ENCODE results near the gene NPM1.

Gene NPM1

DNA sequence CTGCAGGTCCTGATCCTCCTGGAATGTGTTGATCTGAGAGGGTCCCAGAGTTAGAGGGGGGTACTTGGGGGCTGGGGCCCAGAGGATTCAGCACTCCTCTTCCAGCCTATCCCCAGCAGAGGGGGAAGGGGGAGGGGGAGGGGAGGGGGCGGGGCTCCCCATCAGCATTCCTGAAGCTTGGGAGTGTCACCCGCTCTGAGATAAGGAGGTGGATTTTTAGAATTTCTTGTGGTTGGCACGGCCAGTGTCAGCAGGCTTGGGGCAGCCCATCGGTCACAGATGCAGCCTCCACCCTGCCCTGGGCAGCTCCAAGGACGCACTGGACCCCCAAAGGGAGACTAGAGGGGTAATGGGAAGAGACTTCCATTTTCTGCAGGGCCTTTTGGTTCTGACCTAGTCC is 37.1 kb downstream of the NPM1 start:
- no peak overlapping the region for H3K4me3 ChIP-seq (ENCODE audit: low read length)
- no peaks in the 10 kb centered on the region for H3K9me2 ChIP-seq (replicated peaks; ENCODE audit: insufficient read depth, low read length)
- H3K4me2 ChIP-seq (ENCODE audit: low read depth, low read length), result no peak overlapping the region
- no peaks in the 10 kb centered on the region for H3F3A ChIP-seq (ENCODE audit: insufficient read depth, low read length)
- H3K79me2 ChIP-seq (ENCODE audit: low read length), result no peaks in the 10 kb centered on the region
- no peak overlapping the region for H2AFZ ChIP-seq (ENCODE audit: low read length)
- no peak for DNase-seq
- H3K9me3 ChIP-seq (replicated peaks; ENCODE audit: insufficient read depth, low read length), result no peaks in the 10 kb centered on the region
- H4K20me1 ChIP-seq (ENCODE audit: insufficient read depth, low read length), result no peaks in the 10 kb centered on the region
- H3K27ac ChIP-seq (ENCODE audit: low read length), result no peak overlapping the region
- H3K36me3 ChIP-seq (replicated peaks; ENCODE audit: insufficient read depth, low read length), result no peaks in the 10 kb centered on the region
- H3K27me3 ChIP-seq (replicated peaks; ENCODE audit: insufficient read depth, low read length), result 0 out of 2 replicates have a peak, but pooled peaks cover 7% of the 10 kb centered on the region
- H3K4me1 ChIP-seq (ENCODE audit: low read length), result no peaks in the 10 kb centered on the region
- no peak overlapping the region for H3K9ac ChIP-seq (ENCODE audit: low read length)
- TF ChIP-seq EZH2phosphoT487 (IDR thresholded peaks at IDR 0.05; ENCODE audit: low read length) (no peak), EZH2 (optimal IDR thresholded peaks at IDR 0.05; ENCODE audit: low read depth, low read length) (no peak)
- TF ChIP-seq, protein P1, sequence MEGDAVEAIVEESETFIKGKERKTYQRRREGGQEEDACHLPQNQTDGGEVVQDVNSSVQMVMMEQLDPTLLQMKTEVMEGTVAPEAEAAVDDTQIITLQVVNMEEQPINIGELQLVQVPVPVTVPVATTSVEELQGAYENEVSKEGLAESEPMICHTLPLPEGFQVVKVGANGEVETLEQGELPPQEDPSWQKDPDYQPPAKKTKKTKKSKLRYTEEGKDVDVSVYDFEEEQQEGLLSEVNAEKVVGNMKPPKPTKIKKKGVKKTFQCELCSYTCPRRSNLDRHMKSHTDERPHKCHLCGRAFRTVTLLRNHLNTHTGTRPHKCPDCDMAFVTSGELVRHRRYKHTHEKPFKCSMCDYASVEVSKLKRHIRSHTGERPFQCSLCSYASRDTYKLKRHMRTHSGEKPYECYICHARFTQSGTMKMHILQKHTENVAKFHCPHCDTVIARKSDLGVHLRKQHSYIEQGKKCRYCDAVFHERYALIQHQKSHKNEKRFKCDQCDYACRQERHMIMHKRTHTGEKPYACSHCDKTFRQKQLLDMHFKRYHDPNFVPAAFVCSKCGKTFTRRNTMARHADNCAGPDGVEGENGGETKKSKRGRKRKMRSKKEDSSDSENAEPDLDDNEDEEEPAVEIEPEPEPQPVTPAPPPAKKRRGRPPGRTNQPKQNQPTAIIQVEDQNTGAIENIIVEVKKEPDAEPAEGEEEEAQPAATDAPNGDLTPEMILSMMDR (IDR thresholded peaks at IDR 0.05; ENCODE audit: low read length), result no peak

DNA sequence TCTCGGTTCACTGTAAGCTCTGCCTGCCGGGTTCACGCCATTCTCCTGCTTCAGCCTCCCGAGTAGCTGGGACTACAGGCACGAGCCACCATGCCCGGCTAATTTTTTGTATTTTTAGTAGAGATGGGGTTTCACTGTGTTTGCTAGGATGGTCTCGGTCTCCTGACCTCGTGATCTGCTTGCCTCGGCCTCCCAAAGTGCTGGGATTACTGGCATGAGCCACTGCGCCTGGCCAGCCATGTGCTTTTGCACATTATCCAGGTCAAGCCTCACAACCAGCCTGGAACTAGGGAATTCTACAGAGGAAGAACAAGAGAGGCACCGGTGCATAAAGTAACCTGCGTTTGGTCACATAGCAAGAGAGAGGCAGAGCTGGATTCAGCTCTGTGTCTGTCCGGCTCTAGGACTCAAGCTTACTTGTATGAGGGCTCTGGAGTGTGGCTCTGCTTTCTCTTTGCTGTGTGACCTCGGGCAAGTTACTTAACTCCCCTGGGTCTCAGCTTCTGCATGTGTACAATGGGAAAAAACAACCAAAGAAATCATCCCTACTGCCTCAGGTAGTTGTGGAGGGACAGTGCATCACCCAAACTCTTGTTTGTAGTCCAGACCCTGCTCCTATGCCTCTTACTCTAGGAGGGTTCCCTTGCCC is 38.1 kb downstream of the NPM1 start:
- H2AFZ ChIP-seq (ENCODE audit: low read length), result no peak overlapping the region
- H3F3A ChIP-seq (ENCODE audit: insufficient read depth, low read length), result no peaks in the 10 kb centered on the region
- H3K4me2 ChIP-seq (ENCODE audit: low read depth, low read length), result no peak overlapping the region
- no peak for DNase-seq
- H4K20me1 ChIP-seq (ENCODE audit: insufficient read depth, low read length), result no peaks in the 10 kb centered on the region
- H3K79me2 ChIP-seq (ENCODE audit: low read length), result no peaks in the 10 kb centered on the region
- no peak overlapping the region for H3K27ac ChIP-seq (ENCODE audit: low read length)
- H3K9me3 ChIP-seq (replicated peaks; ENCODE audit: insufficient read depth, low read length), result no peaks in the 10 kb centered on the region
- 0 out of 2 replicates have a peak, but pooled peaks cover 4% of the 10 kb centered on the region for H3K27me3 ChIP-seq (replicated peaks; ENCODE audit: insufficient read depth, low read length)
- H3K4me1 ChIP-seq (ENCODE audit: low read length), result no peaks in the 10 kb centered on the region
- no peak overlapping the region for H3K4me3 ChIP-seq (ENCODE audit: low read length)
- no peak for TF ChIP-seq EZH2 (optimal IDR thresholded peaks at IDR 0.05; ENCODE audit: low read depth, low read length)
- TF ChIP-seq, protein P1 (IDR thresholded peaks at IDR 0.05; ENCODE audit: low read length), result no peak
- no peaks in the 10 kb centered on the region for H3K36me3 ChIP-seq (replicated peaks; ENCODE audit: insufficient read depth, low read length)
- no peaks in the 10 kb centered on the region for H3K9me2 ChIP-seq (replicated peaks; ENCODE audit: insufficient read depth, low read length)
- no peak overlapping the region for H3K9ac ChIP-seq (ENCODE audit: low read length)

DNA sequence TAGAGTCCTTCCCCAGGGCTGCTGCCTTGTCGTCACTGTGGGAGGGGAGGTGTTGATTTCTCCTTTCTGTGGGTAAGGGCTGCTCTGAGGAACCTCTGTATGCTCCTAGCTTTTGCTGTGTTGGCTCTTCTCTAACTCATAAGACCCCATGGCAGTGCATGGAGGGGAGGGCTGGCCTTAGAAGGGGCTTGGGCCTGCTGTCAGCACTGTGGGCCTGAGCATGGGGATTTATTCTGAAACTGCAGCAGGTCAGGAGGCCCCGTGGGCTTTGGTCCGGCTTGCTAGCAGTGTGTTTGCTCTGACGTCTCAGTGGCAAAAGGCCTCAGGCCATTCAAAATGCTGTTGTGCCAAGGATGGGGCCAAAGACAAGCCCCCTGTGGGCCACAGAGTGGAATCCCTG is 38.6 kb downstream of the NPM1 start:
- Histone ChIP-seq H3K79me2 (ENCODE audit: low read length) (no peaks in the 10 kb centered on the region), H3K9me3 (replicated peaks; ENCODE audit: insufficient read depth, low read length) (no peaks in the 10 kb centered on the region), H3K4me1 (ENCODE audit: low read length) (no peaks in the 10 kb centered on the region), H3K4me3 (ENCODE audit: low read length) (no peak overlapping the region), H3K4me2 (ENCODE audit: low read depth, low read length) (no peak overlapping the region), H3F3A (ENCODE audit: insufficient read depth, low read length) (no peaks in the 10 kb centered on the region), H2AFZ (ENCODE audit: low read length) (no peak overlapping the region), H3K27me3 (replicated peaks; ENCODE audit: insufficient read depth, low read length) (no peaks in the 10 kb centered on the region), H3K9me2 (replicated peaks; ENCODE audit: insufficient read depth, low read length) (no peaks in the 10 kb centered on the region), H3K36me3 (replicated peaks; ENCODE audit: insufficient read depth, low read length) (no peaks in the 10 kb centered on the region), H3K27ac (ENCODE audit: low read length) (no peak overlapping the region), H3K9ac (ENCODE audit: low read length) (no peak overlapping the region), H4K20me1 (ENCODE audit: insufficient read depth, low read length) (no peaks in the 10 kb centered on the region)
- DNase-seq, result no peak
- TF ChIP-seq, protein P1 (IDR thresholded peaks at IDR 0.05; ENCODE audit: low read length), result no peak
- TF ChIP-seq EZH2phosphoT487 (IDR thresholded peaks at IDR 0.05; ENCODE audit: low read length), result no peak
- TF ChIP-seq EZH2 (optimal IDR thresholded peaks at IDR 0.05; ENCODE audit: low read depth, low read length), result no peak
